ENCODE data around the gene ZNF729. TPM values are rescaled to one million over a fixed set of nuclear protein-coding genes. Genes with fewer than 3 reads are reported as not detected.
"Not testable (repeated sequence)": the region's sequence is repeated elsewhere in the genome, so short reads cannot be mapped to it uniquely, and the experiment has no call there.

Gene ZNF729
- total RNA-seq, 2 experiments from 2014 or later, result not detected

DNA sequence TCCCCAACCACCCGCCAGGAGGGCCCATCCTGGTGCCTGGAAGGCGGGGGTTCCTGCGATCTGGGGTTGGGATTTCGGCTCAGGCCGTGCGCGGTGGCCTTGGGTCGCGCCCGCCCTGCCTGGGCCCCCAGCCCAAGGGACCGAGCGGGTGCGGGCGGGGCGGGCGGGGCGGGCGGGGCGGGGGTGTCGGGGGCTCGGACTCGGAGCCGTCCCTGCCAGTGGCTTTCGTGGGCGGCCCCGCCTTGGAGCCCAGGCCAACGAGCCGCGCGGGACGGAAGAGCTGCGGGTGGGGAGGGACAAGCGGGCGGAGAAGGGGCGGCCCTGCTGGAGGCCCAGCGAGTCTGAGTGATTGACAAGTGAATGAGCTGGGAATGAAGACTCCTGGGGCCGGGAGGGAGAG is 24.6 kb upstream of the ZNF729 start:
- Mint-ChIP-seq H3K4me1 (ENCODE audit: low read depth) (no peaks in the 10 kb centered on the region), H3K27ac (no peak overlapping the region), H3K4me3 (no peak overlapping the region), H3K27me3 (no peaks in the 10 kb centered on the region), H3K9me3 (peaks cover 10% of the 10 kb centered on the region), H3K36me3 (ENCODE audit: low read depth) (no peaks in the 10 kb centered on the region)
- ChIA-PET POLR2A (no interaction called here), CTCF (no interaction called here)
- TF ChIP-seq, protein P1, sequence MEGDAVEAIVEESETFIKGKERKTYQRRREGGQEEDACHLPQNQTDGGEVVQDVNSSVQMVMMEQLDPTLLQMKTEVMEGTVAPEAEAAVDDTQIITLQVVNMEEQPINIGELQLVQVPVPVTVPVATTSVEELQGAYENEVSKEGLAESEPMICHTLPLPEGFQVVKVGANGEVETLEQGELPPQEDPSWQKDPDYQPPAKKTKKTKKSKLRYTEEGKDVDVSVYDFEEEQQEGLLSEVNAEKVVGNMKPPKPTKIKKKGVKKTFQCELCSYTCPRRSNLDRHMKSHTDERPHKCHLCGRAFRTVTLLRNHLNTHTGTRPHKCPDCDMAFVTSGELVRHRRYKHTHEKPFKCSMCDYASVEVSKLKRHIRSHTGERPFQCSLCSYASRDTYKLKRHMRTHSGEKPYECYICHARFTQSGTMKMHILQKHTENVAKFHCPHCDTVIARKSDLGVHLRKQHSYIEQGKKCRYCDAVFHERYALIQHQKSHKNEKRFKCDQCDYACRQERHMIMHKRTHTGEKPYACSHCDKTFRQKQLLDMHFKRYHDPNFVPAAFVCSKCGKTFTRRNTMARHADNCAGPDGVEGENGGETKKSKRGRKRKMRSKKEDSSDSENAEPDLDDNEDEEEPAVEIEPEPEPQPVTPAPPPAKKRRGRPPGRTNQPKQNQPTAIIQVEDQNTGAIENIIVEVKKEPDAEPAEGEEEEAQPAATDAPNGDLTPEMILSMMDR (IDR thresholded peaks at IDR 0.05), result no peak
- intact Hi-C loops (cut with micrococcal nuclease), result no loop called here
- no peak for ATAC-seq
- no peak for DNase-seq

DNA sequence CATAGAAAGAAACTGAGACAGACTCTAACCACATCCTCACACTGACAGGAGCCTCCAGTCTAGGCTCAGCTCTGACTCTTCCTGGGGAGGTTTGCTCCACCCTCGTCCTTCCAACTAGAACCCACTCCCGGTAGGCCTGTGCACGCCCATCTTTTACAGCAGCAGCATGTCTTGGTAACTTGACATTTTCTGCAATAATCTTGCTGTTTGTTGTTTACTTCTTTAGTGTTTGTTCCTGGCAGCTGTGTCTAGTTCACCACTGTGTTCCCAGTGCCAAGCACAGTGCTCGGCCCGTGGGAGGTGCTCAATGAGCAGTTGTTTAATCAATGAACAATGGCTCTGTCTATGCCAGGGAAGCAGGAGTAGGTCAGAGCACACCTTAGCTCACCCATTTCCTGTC is 23.1 kb upstream of the ZNF729 start:
- no peaks in the 10 kb centered on the region for H3K4me1 Mint-ChIP-seq (ENCODE audit: low read depth)
- CTCF ChIA-PET, result no interaction called here
- TF ChIP-seq, protein P1 (IDR thresholded peaks at IDR 0.05), result no peak
- DNase-seq (no peak), ATAC-seq (no peak)
- H3K27ac Mint-ChIP-seq, result no peak overlapping the region
- peaks cover 10% of the 10 kb centered on the region for H3K9me3 Mint-ChIP-seq
- no peaks in the 10 kb centered on the region for H3K27me3 Mint-ChIP-seq
- H3K36me3 Mint-ChIP-seq (ENCODE audit: low read depth), result no peaks in the 10 kb centered on the region
- intact Hi-C loops (cut with micrococcal nuclease), result no loop called here
- no peak overlapping the region for H3K4me3 Mint-ChIP-seq
- POLR2A ChIA-PET, result no interaction called here

- CTCF ChIA-PET; H3K27ac Mint-ChIP-seq; H3K4me3 Mint-ChIP-seq; H3K27me3 Mint-ChIP-seq; H3K36me3 Mint-ChIP-seq (ENCODE audit: low read depth); intact Hi-C loops (cut with micrococcal nuclease); H3K4me1 Mint-ChIP-seq (ENCODE audit: low read depth); ATAC-seq; POLR2A ChIA-PET; DNase-seq: not testable (repeated sequence)
- H3K9me3 Mint-ChIP-seq, result peaks cover 22% of the 10 kb centered on the region
Observed at GRCh38 chr19:22321554-22321953, 35.3 kb downstream of the ZNF729 start.

DNA sequence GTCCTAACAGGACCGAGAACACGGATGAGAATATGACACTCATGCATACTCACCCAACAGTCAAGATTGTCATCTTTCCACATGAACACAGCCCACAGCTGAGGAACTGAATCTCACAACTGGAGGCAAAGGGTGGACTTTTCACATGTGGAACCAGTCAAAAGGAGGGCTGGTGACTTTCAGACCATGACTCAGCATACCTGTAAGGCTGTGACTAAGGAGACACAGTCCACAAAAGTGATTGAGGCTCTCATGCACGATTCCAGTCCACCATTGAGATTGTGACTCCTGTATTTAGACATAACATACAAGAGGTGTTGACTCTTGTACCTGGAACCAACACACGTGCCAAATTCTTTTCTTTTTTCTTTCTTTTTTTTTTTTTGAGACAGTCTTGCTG is 40.0 kb downstream of the ZNF729 start:
- Mint-ChIP-seq H3K36me3 (ENCODE audit: low read depth) (no peaks in the 10 kb centered on the region), H3K4me1 (ENCODE audit: low read depth) (no peaks in the 10 kb centered on the region), H3K27ac (no peak overlapping the region), H3K9me3 (peaks cover 36% of the 10 kb centered on the region), H3K27me3 (no peaks in the 10 kb centered on the region), H3K4me3 (no peak overlapping the region)
- ChIA-PET POLR2A (no interaction called here), CTCF (no interaction called here)
- ATAC-seq (no peak), DNase-seq (no peak)
- TF ChIP-seq, protein P1 (IDR thresholded peaks at IDR 0.05), result no peak
- intact Hi-C loops (cut with micrococcal nuclease), result no loop called here

DNA sequence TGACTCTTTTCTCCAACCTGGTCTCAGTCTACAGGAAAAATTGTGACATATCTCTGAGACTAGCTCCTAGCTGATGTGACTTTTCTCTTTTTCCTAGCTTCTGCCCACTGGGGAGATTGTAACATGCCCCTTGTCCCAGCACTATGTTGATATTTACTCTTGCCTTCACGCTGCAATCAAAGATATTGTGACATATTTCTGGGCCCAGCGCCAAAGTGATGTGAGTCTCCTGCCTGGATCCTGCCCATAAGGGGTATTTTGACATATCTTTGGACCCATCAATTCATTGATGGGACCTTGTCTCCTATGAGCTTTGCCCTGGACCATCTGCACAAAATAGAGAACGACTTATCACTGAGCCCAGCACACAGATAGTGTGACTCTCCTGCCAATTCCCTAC is 41.1 kb downstream of the ZNF729 start:
- H3K4me1 Mint-ChIP-seq (ENCODE audit: low read depth), result no peaks in the 10 kb centered on the region
- H3K27ac Mint-ChIP-seq, result no peak overlapping the region
- no peaks in the 10 kb centered on the region for H3K27me3 Mint-ChIP-seq
- no peak for ATAC-seq
- POLR2A ChIA-PET, result interaction anchor here (0.6 kb wide), 1 partner anchor 677 kb away, joined by 6 read pairs; no protein-coding TSS in a partner anchor
- H3K9me3 Mint-ChIP-seq, result peaks cover 35% of the 10 kb centered on the region
- no peak for DNase-seq
- CTCF ChIA-PET, result no interaction called here
- no peak overlapping the region for H3K4me3 Mint-ChIP-seq
- intact Hi-C loops (cut with micrococcal nuclease), result no loop called here
- H3K36me3 Mint-ChIP-seq (ENCODE audit: low read depth), result no peaks in the 10 kb centered on the region
- TF ChIP-seq, protein P1 (IDR thresholded peaks at IDR 0.05), result no peak

DNA sequence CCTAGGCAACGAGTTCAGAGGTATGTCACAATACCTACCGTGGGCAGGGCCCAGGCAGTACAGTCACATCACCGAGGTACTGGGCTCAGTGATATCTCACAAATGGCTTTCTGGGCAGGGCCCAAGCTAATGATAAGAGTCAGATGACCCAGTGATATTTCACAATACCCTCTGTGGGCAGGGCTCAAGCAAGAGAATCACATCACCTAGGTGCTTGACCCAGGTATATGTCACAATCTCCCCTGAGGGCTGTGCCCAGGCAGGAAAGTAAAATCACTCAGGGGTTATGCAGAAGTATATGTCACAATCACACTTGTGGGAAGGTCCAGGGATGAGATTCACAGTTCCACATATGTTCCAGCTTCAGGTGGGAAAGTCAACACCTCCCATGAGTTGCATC is 45.3 kb downstream of the ZNF729 start:
- ATAC-seq, result no peak
- H3K27ac Mint-ChIP-seq, result no peak overlapping the region
- H3K27me3 Mint-ChIP-seq, result no peaks in the 10 kb centered on the region
- no peaks in the 10 kb centered on the region for H3K36me3 Mint-ChIP-seq (ENCODE audit: low read depth)
- ChIA-PET POLR2A (no interaction called here), CTCF (no interaction called here)
- H3K4me1 Mint-ChIP-seq (ENCODE audit: low read depth), result no peaks in the 10 kb centered on the region
- peaks cover 25% of the 10 kb centered on the region for H3K9me3 Mint-ChIP-seq
- no peak for DNase-seq
- TF ChIP-seq, protein P1 (IDR thresholded peaks at IDR 0.05), result no peak
- intact Hi-C loops (cut with micrococcal nuclease), result no loop called here
- H3K4me3 Mint-ChIP-seq, result no peak overlapping the region
